ENCODE data around the gene FOSB.

Gene FOSB

DNA sequence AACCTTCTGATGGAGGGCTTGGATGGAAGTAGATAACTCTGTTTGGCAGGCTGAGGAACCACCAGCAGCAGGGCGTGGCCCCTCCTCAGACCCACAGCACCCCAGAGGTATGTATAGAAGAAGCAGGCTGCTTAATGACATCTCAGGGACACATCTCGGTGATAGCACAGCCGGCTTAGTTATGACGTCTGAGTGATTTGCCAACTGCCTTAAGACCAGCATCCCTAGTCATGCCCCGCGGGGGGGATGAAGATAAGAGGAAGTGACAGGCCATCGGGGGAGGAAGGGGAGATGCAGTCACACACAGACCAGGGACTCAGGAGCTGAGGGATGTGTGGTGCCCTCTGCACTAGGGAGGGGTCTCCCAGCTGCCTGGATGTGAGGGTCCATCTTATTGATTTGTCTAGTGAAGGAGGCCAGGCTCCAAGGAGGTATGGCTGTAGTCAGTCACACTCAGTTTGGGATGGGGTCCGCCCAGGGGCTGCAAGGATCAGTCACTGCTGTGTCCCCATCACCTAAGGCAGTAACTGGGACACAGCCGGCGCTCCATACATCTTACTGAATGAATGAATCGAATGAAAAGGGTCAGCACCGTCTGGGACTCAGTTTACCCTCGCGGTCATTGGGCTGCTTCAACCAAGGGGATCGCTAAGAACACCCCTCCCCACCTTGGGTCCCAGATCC, 24.9 kb upstream of the FOSB start:
- DNase-seq (ENCODE audit: low read depth, low spot score) = peak; percentile 68

DNA sequence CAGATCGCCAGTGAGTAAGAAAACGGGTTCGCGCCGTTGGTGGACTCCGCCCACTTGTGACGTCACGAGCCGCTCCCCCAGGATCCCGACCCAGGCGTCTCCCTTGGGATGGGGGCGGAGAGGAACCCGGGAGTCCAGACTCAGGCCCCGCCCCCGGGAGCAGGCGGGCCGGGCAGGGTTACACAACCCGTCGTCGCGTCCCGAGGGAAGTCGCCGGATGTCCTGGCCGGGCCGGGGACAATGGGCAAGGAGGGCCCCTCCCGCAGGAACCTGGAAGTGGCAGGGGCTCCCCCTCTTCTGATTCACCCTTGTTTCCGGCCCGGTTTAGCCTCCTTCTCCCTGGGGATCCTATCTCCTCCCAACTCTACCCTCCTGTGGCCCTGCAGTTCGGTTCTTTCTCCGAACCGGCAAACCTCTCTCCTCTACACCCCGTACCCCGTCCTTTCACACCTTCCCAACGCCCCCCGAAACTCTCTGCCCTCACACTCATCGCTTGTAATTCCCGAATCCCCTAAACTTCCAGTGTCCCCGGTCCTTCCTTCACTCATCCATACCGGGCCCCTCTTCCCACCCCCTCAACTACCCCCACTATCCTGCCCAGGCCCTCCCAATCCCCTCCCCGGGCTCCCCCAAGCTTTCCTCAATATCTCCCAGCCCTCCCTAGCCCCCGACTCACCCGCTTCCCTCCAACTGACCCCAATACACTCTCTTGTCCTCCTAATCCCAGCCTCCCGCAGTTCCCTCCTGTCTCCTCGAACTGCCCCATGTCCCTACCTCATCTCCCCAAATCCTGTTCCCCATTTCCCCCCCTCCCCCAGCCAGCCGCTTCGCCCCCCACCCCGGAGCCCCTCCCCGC, 24.1 kb upstream of the FOSB start:
- peak; percentile 90 for DNase-seq (ENCODE audit: low read depth, low spot score)

DNA sequence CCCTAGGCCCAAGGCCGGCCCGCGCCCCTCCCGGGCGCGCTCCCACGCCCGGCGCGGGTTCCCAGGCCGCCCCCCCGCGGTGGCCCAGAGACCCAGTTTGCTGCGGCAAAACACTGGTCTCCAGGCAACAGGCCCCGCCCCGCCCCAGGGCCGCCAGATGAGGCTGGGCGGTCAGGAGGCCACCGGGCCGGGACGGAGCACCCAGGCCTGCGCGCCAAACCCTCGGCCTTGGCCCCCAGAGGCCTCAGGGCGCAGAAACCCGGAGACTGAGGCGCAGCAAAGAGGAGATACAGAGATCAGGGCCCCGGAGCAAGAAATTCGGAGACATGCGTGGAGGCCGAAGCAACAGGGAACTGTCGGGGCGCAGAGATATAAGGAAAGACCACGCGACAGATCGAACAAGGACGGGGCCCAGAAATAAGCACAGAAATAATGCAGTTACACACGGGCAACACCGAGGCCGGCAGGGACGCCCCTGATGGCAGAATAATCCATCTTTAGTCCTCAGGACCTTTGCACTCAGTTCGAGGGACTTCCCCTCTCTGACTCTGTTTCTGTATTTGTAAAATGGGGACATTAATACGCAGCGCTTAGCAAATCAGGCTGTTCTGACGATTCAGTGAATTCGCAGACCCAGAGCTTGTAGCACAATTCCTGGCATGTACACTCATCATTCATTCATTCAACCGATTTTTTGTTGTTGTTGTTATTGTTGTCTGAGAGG, 23.3 kb upstream of the FOSB start:
- DNase-seq (ENCODE audit: low read depth, low spot score) = peak; percentile 91

DNA sequence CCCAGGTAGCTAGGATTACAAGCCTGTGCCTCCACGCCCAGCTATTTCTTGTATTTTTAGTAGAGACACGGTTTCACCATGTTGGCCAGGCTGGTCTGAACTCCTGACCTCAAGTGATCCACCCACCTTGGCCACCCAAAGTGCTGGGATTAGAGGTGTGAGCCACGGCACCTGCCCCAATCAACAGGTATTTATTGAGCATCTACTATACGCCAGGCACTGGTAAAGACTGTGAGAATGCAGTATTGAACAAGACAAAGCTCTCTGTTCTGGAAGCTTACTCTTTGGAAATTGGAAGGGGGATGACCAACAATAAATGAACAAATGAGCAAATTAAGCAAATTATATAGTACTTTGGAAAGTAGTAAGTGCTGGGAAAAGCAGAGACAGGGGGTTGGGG, 22.7 kb upstream of the FOSB start:
- no peak for DNase-seq (ENCODE audit: low read depth, low spot score)

DNA sequence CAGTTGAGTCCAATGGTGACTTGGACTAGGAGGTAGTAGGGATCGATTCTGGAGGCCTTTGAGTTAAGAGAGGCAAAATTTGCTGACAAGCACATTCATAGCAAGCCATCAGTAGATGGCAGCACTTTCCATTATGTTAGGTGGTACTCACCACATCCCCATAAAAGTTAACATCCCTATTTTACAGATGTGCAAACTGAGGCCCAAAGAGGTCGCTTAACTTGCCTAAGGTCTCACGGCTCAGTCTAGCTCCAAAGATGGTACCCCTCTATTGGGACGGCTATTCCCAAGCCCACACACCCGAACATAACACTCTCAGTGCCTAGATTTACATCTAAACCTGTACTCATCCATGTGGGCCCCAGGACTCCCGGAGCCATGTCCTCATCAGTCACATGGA, 21.5 kb upstream of the FOSB start:
- DNase-seq (ENCODE audit: low read depth, low spot score) = no peak

DNA sequence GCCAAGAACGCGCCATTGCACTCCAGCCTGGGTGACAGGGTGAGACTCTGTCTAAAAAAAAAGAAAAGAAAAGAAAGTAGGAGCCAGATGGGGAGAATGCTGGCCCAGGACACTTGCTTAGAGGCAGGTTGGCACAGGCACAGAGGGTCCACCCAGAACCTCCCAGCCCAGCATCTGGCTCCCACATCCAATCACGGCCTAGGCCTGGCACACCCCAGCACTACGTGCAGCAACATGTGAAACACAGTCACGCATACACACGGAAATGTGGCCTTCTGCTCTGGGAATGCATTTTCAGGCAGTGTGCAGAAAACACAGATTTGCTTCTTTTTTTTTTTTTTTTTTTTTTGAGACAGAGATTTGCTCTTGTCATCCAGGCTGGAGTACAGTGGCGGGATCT, 20.9 kb upstream of the FOSB start:
- DNase-seq (ENCODE audit: low read depth, low spot score) = no peak

DNA sequence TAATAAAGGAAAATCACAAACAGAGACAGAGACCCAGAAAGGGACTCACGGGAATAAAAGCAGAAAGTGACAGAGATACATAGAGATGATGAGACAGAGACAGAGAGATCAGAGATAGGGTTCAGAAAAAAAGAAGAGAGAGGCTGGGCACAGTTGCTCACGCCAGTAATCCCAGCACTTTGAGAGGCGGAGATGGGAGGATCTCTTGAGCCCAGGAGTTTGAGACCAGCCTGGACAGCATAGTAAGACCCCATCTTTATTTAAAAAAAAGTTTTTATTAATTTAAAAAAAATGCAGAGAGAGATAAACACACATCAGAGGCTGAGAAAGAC, 19.4 kb upstream of the FOSB start:
- DNase-seq (ENCODE audit: low read depth, low spot score) = no peak

DNA sequence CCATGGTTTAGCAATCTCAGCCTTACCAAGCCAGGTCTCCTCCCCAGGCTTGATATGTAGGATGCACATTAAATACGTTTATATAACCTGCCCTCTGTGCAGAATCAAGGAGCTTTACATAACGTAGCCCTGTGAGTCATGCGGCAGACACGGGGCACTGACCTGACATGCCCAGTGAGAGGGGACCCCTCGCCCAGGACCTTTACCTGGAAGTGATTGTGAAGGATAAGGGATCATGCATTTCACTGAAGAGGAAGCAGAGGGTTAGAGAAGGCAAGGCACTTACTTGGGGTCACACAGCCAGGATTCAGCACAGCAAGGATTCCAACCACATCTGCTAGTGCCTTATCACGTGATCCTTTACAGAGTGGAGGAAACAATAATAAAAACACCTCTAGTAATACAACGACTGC, 18.9 kb upstream of the FOSB start:
- no peak for DNase-seq (ENCODE audit: low read depth, low spot score)

DNA sequence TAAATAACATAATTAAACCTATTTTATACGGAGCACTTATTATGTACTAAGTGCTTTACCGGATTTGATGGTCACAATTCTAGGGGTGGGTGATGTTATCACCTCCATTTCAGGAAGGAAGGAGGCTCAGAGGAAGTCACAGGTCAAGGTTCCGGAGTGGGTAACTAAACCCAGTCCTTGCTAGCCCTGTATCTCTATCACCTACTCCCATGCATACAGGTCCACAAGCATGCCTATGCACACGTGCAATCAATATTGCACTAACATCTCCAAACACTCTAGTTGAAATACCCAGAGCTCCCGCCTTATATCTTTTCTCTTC, 17.8 kb upstream of the FOSB start:
- no peak for DNase-seq (ENCODE audit: low read depth, low spot score)

DNA sequence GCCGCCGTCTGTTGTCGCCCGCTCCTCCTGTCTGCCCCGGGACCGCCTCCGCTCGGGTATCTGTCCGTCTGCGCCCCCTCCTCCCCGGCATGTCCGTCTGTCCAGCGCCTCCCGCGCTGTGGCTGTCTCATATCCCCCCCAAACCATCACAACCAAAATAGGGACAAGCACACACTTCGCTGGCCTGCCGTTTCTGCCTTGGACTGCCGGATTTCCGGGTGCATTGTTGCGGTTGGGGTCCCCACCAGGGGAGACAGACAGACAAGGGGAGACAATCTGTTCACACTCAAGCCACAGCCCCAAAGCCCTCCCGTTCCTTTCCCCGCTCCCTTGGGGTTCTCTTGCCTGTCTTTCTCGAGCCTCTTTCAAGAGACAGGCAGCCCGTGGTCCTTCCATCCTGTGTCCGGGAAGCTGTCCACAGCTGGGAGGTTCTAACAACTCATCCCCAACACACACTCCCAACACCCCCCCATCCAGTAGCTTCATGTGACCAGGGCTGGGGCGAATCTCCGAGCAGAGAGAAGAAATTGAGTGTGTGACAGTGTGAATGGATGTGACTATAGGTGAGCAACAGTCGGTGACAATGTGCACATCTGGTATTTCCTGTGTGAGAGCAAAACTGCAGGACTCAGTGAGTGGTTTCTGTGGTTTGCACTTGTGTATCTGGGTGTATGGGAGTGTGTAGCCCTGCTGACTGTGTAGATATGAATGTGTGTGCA, 16.5 kb upstream of the FOSB start:
- DNase-seq (ENCODE audit: low read depth, low spot score) = no peak

DNA sequence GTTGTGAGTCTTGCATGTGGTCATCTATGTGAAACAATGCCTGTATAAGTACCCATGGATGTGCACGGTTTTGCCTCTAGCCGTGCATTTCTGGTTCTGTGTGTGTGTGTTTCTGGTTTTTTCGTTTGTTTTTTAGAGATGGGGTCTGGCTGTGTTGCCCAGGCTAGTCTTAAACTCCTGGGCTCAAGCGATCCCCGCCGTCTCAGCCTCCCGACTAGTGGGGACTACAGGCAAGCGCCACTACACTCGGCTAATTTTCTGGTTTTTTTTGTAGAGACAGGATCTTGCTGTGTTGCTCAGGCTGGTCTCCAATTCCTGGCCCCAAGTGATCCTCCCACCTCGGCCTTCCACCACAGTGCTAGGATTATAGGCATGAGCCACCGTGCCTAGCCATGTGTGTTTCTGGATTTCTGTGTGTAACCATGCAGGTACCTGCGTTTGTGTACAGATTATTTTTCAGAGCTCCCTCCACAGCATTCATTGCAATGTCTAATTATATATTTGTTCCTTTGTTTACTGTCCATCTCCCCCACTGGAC, 15.9 kb upstream of the FOSB start:
- no peak for DNase-seq (ENCODE audit: low read depth, low spot score)

DNA sequence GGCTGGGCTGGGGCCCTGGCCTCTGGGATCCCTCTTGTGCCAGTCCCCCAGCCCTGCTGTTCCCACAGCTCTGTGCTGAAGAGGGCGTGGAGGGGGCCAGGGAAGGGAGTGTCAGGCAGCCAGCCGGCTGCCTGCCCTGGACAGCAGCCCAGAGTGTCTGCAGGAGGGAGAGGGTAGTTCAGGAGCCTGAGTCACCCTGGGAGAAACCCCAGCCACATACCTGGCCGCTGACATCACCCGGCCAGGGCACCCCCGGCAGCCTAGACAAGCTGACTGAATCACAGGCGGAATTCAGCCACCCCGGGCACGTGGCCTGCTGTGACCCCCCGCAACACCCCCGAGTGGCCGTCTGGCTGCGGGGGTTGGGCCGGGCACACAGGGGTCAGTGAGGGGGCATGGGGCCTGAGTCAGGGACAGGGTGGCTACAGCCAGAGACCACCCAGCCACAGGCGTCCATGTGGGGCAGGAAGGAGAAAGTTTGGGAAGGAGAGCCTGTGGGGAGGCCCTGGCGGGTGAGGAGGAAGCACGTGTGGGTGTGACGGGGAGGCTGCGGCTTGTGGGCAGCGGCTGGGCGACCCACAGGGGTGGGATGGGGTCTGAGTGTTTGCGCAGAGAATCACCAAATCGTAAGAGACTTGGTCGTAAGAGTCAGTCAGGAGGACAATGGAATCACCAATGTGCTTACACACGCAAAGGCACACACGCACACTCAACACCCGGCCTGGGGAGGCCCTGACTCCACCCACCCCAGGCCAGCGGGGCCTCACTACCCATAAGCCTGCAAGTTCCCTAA, 11.9 kb upstream of the FOSB start:
- DNase-seq (ENCODE audit: low read depth, low spot score) = peak; percentile 99

DNA sequence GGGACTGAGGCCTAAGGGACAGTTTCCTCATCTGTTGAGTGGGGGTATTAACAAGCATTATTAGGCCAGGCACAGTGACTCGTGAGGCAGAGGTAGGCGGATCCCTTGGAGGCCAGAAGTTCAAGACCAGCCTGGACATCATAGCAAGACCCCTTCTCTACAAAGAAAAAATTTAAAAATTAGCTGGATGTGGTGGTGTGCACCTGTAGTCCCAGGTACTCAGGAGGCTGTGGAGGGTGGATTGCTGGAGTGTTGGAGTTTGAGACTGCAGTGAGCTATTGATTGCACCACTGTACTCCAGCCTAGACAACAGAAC, 11.3 kb upstream of the FOSB start:
- no peak for DNase-seq (ENCODE audit: low read depth, low spot score)

DNA sequence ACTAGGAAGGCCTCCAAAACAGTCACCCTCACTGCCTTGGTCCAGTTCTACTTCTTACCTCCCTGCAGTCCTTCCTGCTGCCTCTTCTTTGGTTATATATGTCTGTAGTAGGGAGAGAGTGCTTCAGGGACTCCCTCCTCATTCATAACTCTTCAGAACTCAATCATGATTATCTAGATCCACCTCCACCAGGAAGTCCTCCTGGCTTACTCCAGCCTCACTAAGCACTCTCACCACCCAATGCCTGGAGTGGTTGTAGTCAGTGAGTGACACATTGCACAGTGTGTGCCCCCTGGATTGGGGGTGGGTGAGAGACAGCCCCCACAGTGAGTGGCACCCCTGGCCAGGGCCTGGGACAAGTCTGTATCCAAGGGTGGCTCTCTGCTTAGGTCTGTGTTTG, 10.0 kb upstream of the FOSB start:
- DNase-seq (ENCODE audit: low read depth, low spot score) = no peak

DNA sequence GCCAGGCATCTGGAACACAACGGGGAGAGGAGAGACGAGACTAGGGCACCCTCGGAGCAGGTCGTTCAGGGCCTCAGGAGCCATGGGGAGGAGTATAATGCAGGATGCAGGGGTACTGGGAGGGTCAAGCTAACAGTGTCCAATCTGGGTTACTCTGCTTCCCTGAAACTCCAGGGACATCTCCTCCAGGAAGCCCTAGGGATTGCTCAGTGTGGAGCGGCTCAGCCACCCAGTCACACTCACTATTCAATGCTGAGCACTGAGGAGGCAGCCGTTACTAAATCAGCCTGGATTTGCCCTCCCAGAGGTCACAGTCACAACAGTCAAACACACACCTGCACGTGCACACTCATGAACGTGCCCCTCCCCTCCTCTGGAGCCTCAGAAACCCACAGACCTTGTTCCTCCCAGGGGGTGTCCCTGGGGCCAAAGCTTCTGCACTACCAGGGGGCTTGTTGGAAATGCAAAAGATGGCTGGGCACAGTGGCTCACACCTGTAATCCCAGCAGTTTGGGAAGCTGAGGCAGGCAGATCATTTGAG, 6.9 kb upstream of the FOSB start:
- no peak for DNase-seq (ENCODE audit: low read depth, low spot score)

DNA sequence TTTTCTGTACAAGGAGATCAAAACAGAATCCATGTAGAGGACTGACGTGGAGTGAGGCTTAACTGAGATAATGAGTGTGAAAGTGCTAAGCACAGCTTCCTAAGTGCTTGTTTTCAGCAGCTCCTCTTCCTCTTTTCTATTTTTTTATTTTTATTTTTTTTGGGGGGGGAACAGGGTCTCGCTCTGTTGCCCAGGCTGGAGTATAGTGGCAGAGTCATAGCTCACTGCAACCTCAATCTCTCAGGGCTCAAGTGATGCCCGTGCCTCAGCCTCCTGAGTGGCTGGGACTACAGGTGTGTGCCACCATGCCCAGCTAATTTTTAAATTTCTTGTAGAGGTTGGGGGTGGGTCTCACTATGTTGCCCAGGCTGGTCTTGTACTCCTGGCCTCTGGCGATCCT, 5.6 kb upstream of the FOSB start:
- DNase-seq (ENCODE audit: low read depth, low spot score) = no peak

DNA sequence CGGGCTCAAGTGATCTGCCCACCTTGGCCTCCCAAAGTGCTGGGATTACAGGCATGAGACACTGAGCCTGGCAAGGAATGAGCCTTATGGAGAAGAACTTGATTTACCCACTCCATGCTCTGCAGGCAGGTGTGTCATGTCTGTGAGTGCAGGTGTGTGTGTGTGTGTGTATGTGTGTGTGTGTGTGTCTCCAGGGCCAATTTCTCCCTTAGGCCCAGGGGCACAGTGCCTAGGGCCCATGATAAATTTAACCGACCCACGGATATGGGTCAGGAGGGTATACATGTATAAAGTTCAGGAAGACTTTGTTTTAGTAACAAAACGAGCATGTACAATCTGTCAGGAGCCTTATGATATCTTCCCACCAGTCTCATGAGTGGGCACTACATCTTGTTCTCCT, 4.6 kb upstream of the FOSB start:
- DNase-seq (ENCODE audit: low read depth, low spot score) = no peak

DNA sequence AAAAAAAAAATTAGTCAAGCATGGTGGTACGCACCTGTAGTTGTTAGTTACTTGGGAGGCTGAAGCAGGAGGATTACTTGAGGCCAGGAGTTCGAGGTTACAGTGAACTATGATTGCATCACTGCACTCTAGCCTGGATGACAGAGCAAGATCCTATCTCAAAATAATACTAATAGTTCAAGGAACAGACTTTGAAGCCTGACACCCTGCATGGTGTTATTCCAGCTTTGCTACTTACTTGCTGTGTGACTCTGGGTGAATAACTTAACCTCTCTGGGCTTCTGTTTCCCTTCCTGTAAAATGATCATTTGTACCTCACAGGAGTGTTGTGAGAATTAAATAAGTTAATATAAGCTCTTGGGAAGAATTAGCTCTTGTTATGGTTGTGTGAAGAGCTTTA, 3.5 kb upstream of the FOSB start:
- DNase-seq (ENCODE audit: low read depth, low spot score) = no peak

DNA sequence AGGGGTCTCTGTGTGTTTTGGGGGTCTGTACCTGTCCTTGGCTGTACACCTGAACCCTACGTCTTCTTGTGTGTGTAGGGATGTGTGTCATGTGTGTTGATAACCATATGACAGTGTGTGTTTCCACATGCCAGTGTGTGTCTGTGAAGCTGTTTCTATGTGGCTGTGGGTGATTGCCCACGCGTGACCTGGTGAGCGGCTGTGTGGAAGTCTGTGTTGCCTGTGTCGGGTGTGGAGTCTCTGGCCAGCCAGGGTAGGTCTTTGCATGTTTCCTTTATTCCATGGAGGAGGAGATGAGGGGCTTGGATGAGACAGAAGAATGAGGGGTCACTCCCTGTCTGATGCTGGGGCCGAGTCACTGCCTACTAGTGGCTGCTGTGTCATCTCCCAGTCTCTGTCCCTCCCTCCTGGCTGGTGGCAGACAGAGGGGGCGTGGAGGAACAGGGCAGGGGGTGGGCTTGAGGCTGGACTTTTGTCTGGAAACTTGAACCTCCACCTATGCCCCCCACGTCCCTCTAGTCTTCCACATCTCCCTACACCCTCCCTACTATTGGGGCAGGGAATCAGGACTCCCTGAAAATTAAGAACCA, 2.8 kb upstream of the FOSB start:
- DNase-seq (ENCODE audit: low read depth, low spot score) = no peak

DNA sequence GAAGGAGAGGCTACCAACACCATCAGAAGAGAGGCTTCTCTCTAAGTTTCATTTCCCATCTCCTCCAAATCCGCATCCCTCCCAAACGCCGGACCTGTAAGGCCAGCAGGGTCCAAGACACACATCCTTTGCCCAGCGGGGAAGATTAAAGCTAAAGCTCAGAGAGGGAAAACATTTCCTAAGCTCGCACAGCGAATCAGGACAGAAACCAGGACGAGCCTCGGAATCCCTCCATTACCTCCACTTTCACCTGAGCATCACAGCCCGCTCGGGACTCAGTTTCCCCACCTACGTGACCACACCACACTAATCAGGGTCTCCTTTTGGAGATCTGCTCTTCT, 711 bp upstream of the FOSB start:
- DNase-seq (ENCODE audit: low read depth, low spot score) = no peak

DNA sequence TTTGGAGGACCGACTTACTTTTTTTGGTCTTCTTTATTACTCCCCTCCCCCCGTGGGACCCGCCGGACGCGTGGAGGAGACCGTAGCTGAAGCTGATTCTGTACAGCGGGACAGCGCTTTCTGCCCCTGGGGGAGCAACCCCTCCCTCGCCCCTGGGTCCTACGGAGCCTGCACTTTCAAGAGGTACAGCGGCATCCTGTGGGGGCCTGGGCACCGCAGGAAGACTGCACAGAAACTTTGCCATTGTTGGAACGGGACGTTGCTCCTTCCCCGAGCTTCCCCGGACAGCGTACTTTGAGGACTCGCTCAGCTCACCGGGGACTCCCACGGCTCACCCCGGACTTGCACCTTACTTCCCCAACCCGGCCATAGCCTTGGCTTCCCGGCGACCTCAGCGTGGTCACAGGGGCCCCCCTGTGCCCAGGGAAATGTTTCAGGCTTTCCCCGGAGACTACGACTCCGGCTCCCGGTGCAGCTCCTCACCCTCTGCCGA, 409 bp downstream of the FOSB start:
- DNase-seq (ENCODE audit: low read depth, low spot score) = peak; percentile 40
